HAP-1 (cell line): ENCODE results near the gene TNFRSF19.
A peak's percentile ranks its signal among the peaks of the same experiment; 100 is the strongest.
"Not testable (repeated sequence)": the region's sequence is repeated elsewhere in the genome, so short reads cannot be mapped to it uniquely, and the experiment has no call there.

Experiments used
- DNase-seq, 2 experiments: peaks; one replicate each; pipeline ENCODE4 v3.0.0-alpha.2; 2016 to 2020; ENCODE audit warnings: low spot score in 2 of 2
- H3K27me3 ChIP-seq: fragments of 250-450 bp; sonication (Bioruptor Pico); 2 replicates; pipeline ENCODE4 v1.5.1; 2020; ENCODE audit warnings: low read depth, mild to moderate bottlenecking, moderate library complexity
- H3K36me3 ChIP-seq: fragments of 250-450 bp; sonication (Bioruptor Pico); replicated peaks from 2 replicates; pipeline ENCODE4 v1.5.1; 2020; ENCODE audit warnings: mild to moderate bottlenecking
- H3K4me1 ChIP-seq: fragments of 250-450 bp; sonication (Bioruptor Pico); 2 replicates; pipeline ENCODE4 v1.5.1; 2020; ENCODE audit warnings: mild to moderate bottlenecking
- H3K4me3 ChIP-seq: fragments of 250-450 bp; sonication (Bioruptor Pico); 2 replicates; pipeline ENCODE4 v1.5.1; 2020; ENCODE audit warnings: mild to moderate bottlenecking, moderate library complexity
- H3K9me3 ChIP-seq: fragments of 250-450 bp; sonication (Bioruptor Pico); 2 replicates; pipeline ENCODE4 v1.5.1; 2020; ENCODE audit warnings: mild to moderate bottlenecking, moderate library complexity
- in situ Hi-C: fragments of 300-500 bp; cut with MboI; formaldehyde crosslinking; loops from 3 replicates; pipeline ENCODE4 v1.14.3; 2020; ENCODE audit warnings: low sequenced_read_pairs, inconsistent platforms, mixed read lengths

Gene TNFRSF19

GRCh38 chr13:23671377-23671776 lies 101.2 kb downstream of the TNFRSF19 start:
- in situ Hi-C loops, result no loop called here
- DNase-seq, result no peak
- Histone ChIP-seq H3K4me1 (peaks cover 31% of the 10 kb centered on the region), H3K9me3 (no peaks in the 10 kb centered on the region), H3K4me3 (no peak overlapping the region), H3K36me3 (no peaks in the 10 kb centered on the region), H3K27me3 (no peaks in the 10 kb centered on the region)

- no peaks in the 10 kb centered on the region for H3K9me3 ChIP-seq
- H3K27me3 ChIP-seq, result no peaks in the 10 kb centered on the region
- H3K4me3 ChIP-seq, result no peak overlapping the region
- DNase-seq, result no peak
- in situ Hi-C loops, result no loop called here
- no peaks in the 10 kb centered on the region for H3K36me3 ChIP-seq
- H3K4me1 ChIP-seq, result peaks cover 31% of the 10 kb centered on the region
These were observed 101.7 kb downstream of the TNFRSF19 start for GRCh38 chr13:23671897-23672296.

- in situ Hi-C loops, result no loop called here
- Histone ChIP-seq H3K36me3 (no peaks in the 10 kb centered on the region), H3K27me3 (no peaks in the 10 kb centered on the region), H3K4me3 (no peak overlapping the region), H3K9me3 (no peaks in the 10 kb centered on the region), H3K4me1 (peaks cover 31% of the 10 kb centered on the region)
- DNase-seq, result peak in 1 of 2 experiments; percentile 22
These were observed 102.4 kb downstream of the TNFRSF19 start for GRCh38 chr13:23672616-23673015.

GRCh38 chr13:23673354-23673753 lies 103.1 kb downstream of the TNFRSF19 start:
- Histone ChIP-seq H3K27me3 (no peaks in the 10 kb centered on the region), H3K4me3 (no peak overlapping the region), H3K36me3 (no peaks in the 10 kb centered on the region), H3K9me3 (no peaks in the 10 kb centered on the region), H3K4me1 (peaks cover 31% of the 10 kb centered on the region)
- in situ Hi-C loops, result no loop called here
- DNase-seq, result peak; percentile 25 to 48

GRCh38 chr13:23673867-23674605 lies 103.8 kb downstream of the TNFRSF19 start:
- Histone ChIP-seq H3K4me1 (peaks cover 31% of the 10 kb centered on the region), H3K4me3 (no peak overlapping the region), H3K36me3 (no peaks in the 10 kb centered on the region), H3K9me3 (no peaks in the 10 kb centered on the region), H3K27me3 (no peaks in the 10 kb centered on the region)
- DNase-seq, result peak; percentile 55 to 64
- in situ Hi-C loops, result no loop called here

- no peak for DNase-seq
- no peak overlapping the region for H3K4me3 ChIP-seq
- no peaks in the 10 kb centered on the region for H3K27me3 ChIP-seq
- no peaks in the 10 kb centered on the region for H3K36me3 ChIP-seq
- in situ Hi-C loops, result no loop called here
- no peaks in the 10 kb centered on the region for H3K9me3 ChIP-seq
- H3K4me1 ChIP-seq, result peaks cover 31% of the 10 kb centered on the region
These were observed 104.8 kb downstream of the TNFRSF19 start for GRCh38 chr13:23674795-23675640.

GRCh38 chr13:23677679-23678288 lies 107.6 kb downstream of the TNFRSF19 start:
- peaks cover 28% of the 10 kb centered on the region for H3K4me1 ChIP-seq
- DNase-seq, H3K9me3 ChIP-seq, H3K27me3 ChIP-seq, H3K4me3 ChIP-seq, H3K36me3 ChIP-seq, in situ Hi-C loops: not testable (repeated sequence)

GRCh38 chr13:23678795-23679194 lies 108.6 kb downstream of the TNFRSF19 start:
- Histone ChIP-seq H3K9me3 (no peaks in the 10 kb centered on the region), H3K4me3 (no peak overlapping the region), H3K36me3 (no peaks in the 10 kb centered on the region), H3K27me3 (no peaks in the 10 kb centered on the region), H3K4me1 (peaks cover 18% of the 10 kb centered on the region)
- in situ Hi-C loops, result no loop called here
- no peak for DNase-seq

GRCh38 chr13:23679220-23679619 lies 109.0 kb downstream of the TNFRSF19 start:
- Histone ChIP-seq H3K9me3 (no peaks in the 10 kb centered on the region), H3K36me3 (no peaks in the 10 kb centered on the region), H3K4me1 (peaks cover 13% of the 10 kb centered on the region), H3K4me3 (no peak overlapping the region), H3K27me3 (no peaks in the 10 kb centered on the region)
- in situ Hi-C loops, result no loop called here
- DNase-seq, result no peak

GRCh38 chr13:23680845-23681669 lies 110.8 kb downstream of the TNFRSF19 start:
- Histone ChIP-seq H3K9me3 (no peaks in the 10 kb centered on the region), H3K27me3 (peaks cover 2% of the 10 kb centered on the region; the same call in 1 of the 2 replicates), H3K4me3 (no peak overlapping the region), H3K36me3 (no peaks in the 10 kb centered on the region), H3K4me1 (no peaks in the 10 kb centered on the region)
- in situ Hi-C loops, result no loop called here
- DNase-seq, result no peak

- Histone ChIP-seq H3K27me3 (peaks cover 2% of the 10 kb centered on the region; the same call in 1 of the 2 replicates), H3K4me1 (no peaks in the 10 kb centered on the region), H3K4me3 (no peak overlapping the region), H3K9me3 (no peaks in the 10 kb centered on the region), H3K36me3 (no peaks in the 10 kb centered on the region)
- DNase-seq, result no peak
- in situ Hi-C loops, result no loop called here
These were observed 112.9 kb downstream of the TNFRSF19 start for GRCh38 chr13:23683084-23683483.

- no peak overlapping the region for H3K4me3 ChIP-seq
- no peak for DNase-seq
- no peaks in the 10 kb centered on the region for H3K36me3 ChIP-seq
- no peaks in the 10 kb centered on the region for H3K4me1 ChIP-seq
- no peaks in the 10 kb centered on the region for H3K9me3 ChIP-seq
- in situ Hi-C loops, result no loop called here
- H3K27me3 ChIP-seq, result peaks cover 2% of the 10 kb centered on the region; the same call in 1 of the 2 replicates
These were observed 114.4 kb downstream of the TNFRSF19 start for GRCh38 chr13:23684647-23685046.

- peaks cover 2% of the 10 kb centered on the region; the same call in 1 of the 2 replicates for H3K27me3 ChIP-seq
- in situ Hi-C loops, result no loop called here
These were observed 115.2 kb downstream of the TNFRSF19 start for GRCh38 chr13:23685416-23685815.

More at GRCh38 chr13:23685416-23685815, 115.2 kb downstream of the TNFRSF19 start:
- H3K36me3 ChIP-seq, result no peaks in the 10 kb centered on the region
- DNase-seq, result no peak
- H3K9me3 ChIP-seq, result no peaks in the 10 kb centered on the region
- no peak overlapping the region for H3K4me3 ChIP-seq
- no peaks in the 10 kb centered on the region for H3K4me1 ChIP-seq
